H1 (cell line): ENCODE measurements around the gene LRIG2. TPM values are rescaled to one million over a fixed set of nuclear protein-coding genes. Genes with fewer than 3 reads are reported as not detected.

Experiments used
- CTCF ChIA-PET: fragments of 300-600 bp; sonication (Branson Sonifier 250); formaldehyde crosslinking; loops from one replicate; lab custom pipeline; 2021; ENCODE audit not compliant: partially characterized antibody; lab: Charles Lee
- POLR2A ChIA-PET: fragments of 300-600 bp; sonication (Branson Sonifier 250); formaldehyde crosslinking; loops from one replicate; lab custom pipeline; 2021; ENCODE audit warnings: inconsistent platforms; ENCODE audit not compliant: partially characterized antibody; lab: Charles Lee
- DNase-seq, 2 experiments: peaks; one replicate each; pipeline versions ENCODE4 v3.0.0 to v3.0.0-alpha.2; 2010 to 2022; ENCODE audit warnings: low spot score in 2 of 2, low read depth in 1 of 2, mixed read lengths in 1 of 2
- FAIRE-seq: peaks from 2 replicates; lab custom pipeline; 2011; peaks lifted over from hg19 to GRCh38; lab: Jason Lieb, UNC
- H2AFZ ChIP-seq: 2 replicates; pipeline ENCODE4 v1.8.1; 2012; ENCODE audit warnings: low read length, inconsistent platforms
- H2AK5ac ChIP-seq: 2 replicates; pipeline ENCODE4 v1.6.1; 2013; ENCODE audit warnings: low read depth, low read length
- H2BK120ac ChIP-seq: replicated peaks from 2 replicates; pipeline ENCODE3; 2013; ENCODE audit warnings: low read depth, low read length, inconsistent platforms
- H2BK12ac ChIP-seq: 2 replicates; pipeline ENCODE4 v1.6.1; 2013; ENCODE audit warnings: low read depth, low read length
- H2BK15ac ChIP-seq: 2 replicates; pipeline ENCODE4 v1.6.1; 2013; ENCODE audit warnings: low read length
- H2BK20ac ChIP-seq: 2 replicates; pipeline ENCODE4 v1.6.1; 2013; ENCODE audit warnings: low read length
- H2BK5ac ChIP-seq: 2 replicates; pipeline ENCODE4 v1.6.1; 2013; ENCODE audit warnings: low read depth, low read length
- H3K14ac ChIP-seq: 2 replicates; pipeline ENCODE4 v1.6.1; 2013; ENCODE audit warnings: inconsistent platforms; ENCODE audit not compliant: insufficient read length
- H3K18ac ChIP-seq: 2 replicates; pipeline ENCODE4 v1.6.1; 2013; ENCODE audit warnings: low read length; ENCODE audit errors: extremely low read depth
- H3K23ac ChIP-seq: 2 replicates; pipeline ENCODE4 v1.6.1; 2013; ENCODE audit warnings: inconsistent platforms; ENCODE audit not compliant: insufficient read length
- H3K23me2 ChIP-seq: 2 replicates; pipeline ENCODE4 v1.6.1; 2013; ENCODE audit warnings: low read depth, low read length
- H3K27ac ChIP-seq: 2 replicates; pipeline ENCODE4 v1.6.1; 2011; ENCODE audit warnings: low read depth, low read length, inconsistent platforms
- H3K27me3 ChIP-seq, 4 experiments: replicated peaks in 1 of 4; 1 replicate in 1 of 4; 2 replicates in 3 of 4; pipeline versions ENCODE4 v1.6.1 to v1.8.1; 2011 to 2013; ENCODE audit warnings: low read length in 3 of 4, mild to moderate bottlenecking in 3 of 4, inconsistent platforms in 2 of 4, mixed read lengths in 2 of 4, moderate library complexity in 1 of 4; ENCODE audit not compliant: control insufficient read depth in 3 of 4, insufficient read depth in 3 of 4; ENCODE audit errors: extremely low read depth in 1 of 4
- H3K36me3 ChIP-seq, 4 experiments: 2 replicates each; pipeline versions ENCODE4 v1.6.1 to v1.8.1; 2011 to 2013; ENCODE audit warnings: mild to moderate bottlenecking in 4 of 4, low read length in 3 of 4, moderate library complexity in 2 of 4, control low read depth in 1 of 4, inconsistent platforms in 1 of 4; ENCODE audit not compliant: insufficient read depth in 4 of 4, control insufficient read depth in 2 of 4
- H3K4ac ChIP-seq: replicated peaks from 2 replicates; pipeline ENCODE3; 2013; ENCODE audit warnings: low read length, low read depth, mixed read lengths, inconsistent platforms; ENCODE audit not compliant: insufficient read length
- H3K4me1 ChIP-seq, 4 experiments: replicated peaks in 1 of 4; 1 replicate in 1 of 4; 2 replicates in 3 of 4; pipeline versions ENCODE4 v1.6.1 to v1.8.1; 2011 to 2013; ENCODE audit warnings: low read length in 3 of 4, inconsistent platforms in 2 of 4, mixed read lengths in 1 of 4; ENCODE audit not compliant: insufficient read depth in 4 of 4, control insufficient read depth in 3 of 4
- H3K4me2 ChIP-seq, 2 experiments: 2 replicates each; pipeline versions ENCODE4 v1.6.1 to v1.8.1; 2011 to 2013; ENCODE audit warnings: low read depth in 2 of 2, low read length in 2 of 2, control low read depth in 1 of 2, inconsistent platforms in 1 of 2, mild to moderate bottlenecking in 1 of 2; ENCODE audit not compliant: insufficient read depth in 1 of 2
- H3K4me3 ChIP-seq, 4 experiments: fragments of 200-600, 300-600 bp in 1 of 4; sonication (generic), shearing (Covaris generic), sonication (Bioruptor Twin) in 1 of 4; 2 replicates each; pipeline versions ENCODE4 v1.5.1 to v1.8.1; 2011 to 2016; ENCODE audit warnings: low read length in 4 of 4, low read depth in 3 of 4, control low read depth in 2 of 4, inconsistent platforms in 2 of 4, mild to moderate bottlenecking in 2 of 4, mixed read lengths in 1 of 4, moderate library complexity in 1 of 4; ENCODE audit not compliant: insufficient read depth in 2 of 4; ENCODE audit errors: extremely low read depth in 1 of 4
- H3K56ac ChIP-seq: replicated peaks from 2 replicates; pipeline ENCODE3; 2013; ENCODE audit warnings: low read depth, mild to moderate bottlenecking, mixed read lengths, low read length, inconsistent platforms; ENCODE audit not compliant: insufficient read length
- H3K79me1 ChIP-seq: 2 replicates; pipeline ENCODE4 v1.6.1; 2013; ENCODE audit warnings: low read depth, low read length, control low read depth
- H3K79me2 ChIP-seq, 2 experiments: 2 replicates each; pipeline versions ENCODE4 v1.6.1 to v1.8.1; 2012 to 2013; ENCODE audit warnings: low read length in 2 of 2, mild to moderate bottlenecking in 2 of 2, inconsistent platforms in 1 of 2; ENCODE audit not compliant: insufficient read depth in 2 of 2, control insufficient read depth in 1 of 2
- H3K9ac ChIP-seq, 4 experiments: replicated peaks in 1 of 4; 1 replicate in 1 of 4; 2 replicates in 3 of 4; pipeline versions ENCODE4 v1.6.1 to v1.8.1; 2011 to 2013; ENCODE audit warnings: low read depth in 3 of 4, low read length in 3 of 4, control low read depth in 2 of 4, mild to moderate bottlenecking in 2 of 4, moderate library complexity in 2 of 4, inconsistent platforms in 1 of 4; ENCODE audit errors: extremely low read depth in 1 of 4
- H3K9me3 ChIP-seq, 2 experiments: 2 replicates each; pipeline versions ENCODE4 v1.6.1 to v1.8.1; 2012 to 2013; ENCODE audit warnings: mild to moderate bottlenecking in 2 of 2, moderate library complexity in 2 of 2, control low read depth in 1 of 2, inconsistent platforms in 1 of 2, low read depth in 1 of 2, low read length in 1 of 2, mixed read lengths in 1 of 2; ENCODE audit not compliant: insufficient read depth in 2 of 2
- H4K20me1 ChIP-seq, 2 experiments: replicated peaks in 1 of 2; 2 replicates each; pipeline versions ENCODE3 to v1.8.1; 2011 to 2013; ENCODE audit warnings: inconsistent platforms in 2 of 2, low read length in 2 of 2, mild to moderate bottlenecking in 1 of 2; ENCODE audit not compliant: insufficient read depth in 2 of 2, control insufficient read depth in 1 of 2
- H4K5ac ChIP-seq: 2 replicates; pipeline ENCODE4 v1.6.1; 2013; ENCODE audit warnings: low read length, low read depth, mixed read lengths, inconsistent platforms; ENCODE audit not compliant: insufficient read length
- H4K8ac ChIP-seq: 2 replicates; pipeline ENCODE4 v1.8.0; 2013; ENCODE audit warnings: mild to moderate bottlenecking, moderate library complexity, low read length, inconsistent platforms; ENCODE audit not compliant: insufficient read depth; ENCODE audit errors: extremely low read depth
- H4K91ac ChIP-seq: replicated peaks from 2 replicates; pipeline ENCODE3; 2013; ENCODE audit warnings: low read length, mixed read lengths, inconsistent platforms; ENCODE audit not compliant: insufficient read length
- GABPA ChIP-seq: IDR thresholded peaks from 2 replicates; pipeline ENCODE4 v1.6.1; 2011; ENCODE audit warnings: mild to moderate bottlenecking, low read length, moderate library complexity, borderline replicate concordance; ENCODE audit not compliant: insufficient read depth
- KDM1A ChIP-seq: fragments of 200-600, 300-600 bp; sonication (generic); IDR thresholded peaks from 2 replicates; pipeline ENCODE4 v1.7.1; 2016; ENCODE audit warnings: mild to moderate bottlenecking, low read length, borderline replicate concordance
- KDM4A ChIP-seq: IDR thresholded peaks from one replicate; pipeline ENCODE4 v1.7.1; 2012; ENCODE audit warnings: low read depth, mild to moderate bottlenecking, moderate library complexity, low read length, inconsistent platforms; ENCODE audit not compliant: severe bottlenecking
- PHF8 ChIP-seq: fragments of 200-600 bp; sonication (generic); conservative IDR thresholded peaks from 2 replicates; pipeline ENCODE4 v1.7.1; 2012; ENCODE audit warnings: low read depth, mild to moderate bottlenecking, inconsistent platforms, low read length, moderate library complexity
- SIN3A ChIP-seq, 2 experiments: IDR thresholded peaks in 1 of 2; conservative IDR thresholded peaks in 1 of 2; 2 replicates each; pipeline ENCODE4 v1.6.1; 2011 to 2012; ENCODE audit warnings: low read length in 2 of 2, improper control_type of control experiment in 1 of 2, low read depth in 1 of 2, mild to moderate bottlenecking in 1 of 2
- SIX5 ChIP-seq: IDR thresholded peaks from 2 replicates; pipeline ENCODE4 v1.6.1; 2011; ENCODE audit warnings: mild to moderate bottlenecking, low read depth, low read length
- TCF12 ChIP-seq: IDR thresholded peaks from 2 replicates; pipeline ENCODE4 v1.6.1; 2011; ENCODE audit warnings: low read depth, mild to moderate bottlenecking, low read length
- WGBS, 2 experiments: shearing (Covaris generic) in 1 of 2; methylation state at CpG; one replicate each; pipeline versions ENCODE4 v1.1.6 to v1.1.7; 2013 to 2015; ENCODE audit warnings: low lambda C conversion rate in 2 of 2, mixed read lengths in 2 of 2, inconsistent platforms in 1 of 2, low coverage in 1 of 2, missing lambda C conversion rate in 1 of 2; ENCODE audit not compliant: insufficient replicate concordance in 2 of 2, insufficient coverage in 1 of 2, insufficient read length in 1 of 2; ENCODE audit errors: extremely low coverage in 1 of 2, missing lambda C conversion rate in 1 of 2; 5-methylcytosine and 5-hydroxymethylcytosine counted together
- polyA plus RNA-seq, 7 experiments: library from polyadenylated mRNA; depleted of rRNA in 3 of 7; stranded (reverse) in 5 of 7; unstranded in 2 of 7; fragments of >200 nt in 5 of 7; fragments of 200-250 nt in 2 of 7; gene quantifications; 1 replicate in 5 of 7; 2 replicates in 1 of 7; 4 replicates in 1 of 7; pipeline versions ENCODE4 v1.2.1 to v1.2.3, GENCODE V29; 2011 to 2013; ENCODE audit warnings: missing spikeins in 2 of 7, mixed read lengths in 2 of 7
- total RNA-seq: library from RNA; stranded (reverse); fragmentation: NEBNext Ultra II Directional; extraction: Animal tissue kit (Norgen Biotek cat#: 25700); gene quantifications from 2 replicates; pipeline ENCODE4 v1.2.1, GENCODE V29; 2021
- TF ChIP-seq, protein P1 (sequence below): IDR thresholded peaks from 2 replicates; pipeline ENCODE4 v1.6.1; 2012; ENCODE audit warnings: low read length, inconsistent platforms

The LRIG2 gene
- total and polyA plus RNA-seq, 2 of the 8 experiments (the other 6 are each of a cell fraction or from before 2014, with no cell fraction given) = 16.2 to 20.9 TPM

DNA sequence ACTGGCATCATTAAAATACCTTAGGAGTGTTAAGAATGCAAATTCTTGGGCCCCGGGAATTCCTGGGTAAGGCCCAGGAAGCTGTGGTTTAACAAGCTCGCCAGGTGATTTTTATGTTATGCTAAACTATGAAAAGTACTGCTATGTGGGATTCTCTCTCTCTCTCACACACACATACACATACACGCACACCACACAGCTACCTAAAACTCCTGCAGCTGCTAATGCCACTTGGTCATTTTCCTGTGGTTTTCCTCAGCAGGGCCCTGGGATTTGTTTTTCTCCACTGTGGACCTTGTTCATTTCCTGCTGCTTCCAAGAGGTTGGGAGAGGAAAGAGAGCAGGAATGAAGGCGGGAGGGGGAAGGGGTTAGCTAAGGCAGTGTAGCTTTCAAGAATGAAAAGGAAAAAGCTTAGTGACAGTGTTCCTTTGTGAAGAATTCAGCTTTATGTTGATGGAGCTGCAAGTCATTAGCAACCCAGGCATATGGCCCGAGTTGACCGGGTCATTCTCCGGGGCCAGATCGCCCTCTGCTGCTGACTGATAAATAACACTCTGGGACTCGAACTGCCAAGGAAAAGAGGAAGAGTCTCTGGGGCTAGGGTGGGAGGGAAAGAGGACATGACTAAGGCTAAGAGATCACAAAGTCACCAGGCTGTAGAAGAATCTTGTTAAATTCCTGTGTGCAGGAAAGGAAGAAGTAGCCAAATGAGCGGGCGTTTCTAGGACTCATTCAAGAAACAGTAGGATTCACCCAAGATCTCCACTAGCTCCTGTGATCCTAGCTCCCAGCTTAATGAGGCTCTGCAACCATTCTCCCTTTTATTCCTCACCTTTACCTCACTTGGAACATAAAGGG lies 30.5 kb upstream of the LRIG2 start:
- H3K36me3 ChIP-seq = no peaks in the 10 kb centered on the region
- H3K4me3 ChIP-seq = peak overlapping the region in 3 of 4 experiments; percentile 14 to 37 (median 21); a peak in 5 of 8 replicates
- H3K4me2 ChIP-seq = peak overlapping the region; percentile 47 to 63
- peak overlapping the region; percentile 88 for H3K4ac ChIP-seq
- H3K27me3 ChIP-seq = no peaks in the 10 kb centered on the region
- H3K23me2 ChIP-seq = no peaks in the 10 kb centered on the region
- peak overlapping the region; percentile 86 for H4K91ac ChIP-seq
- H2BK15ac ChIP-seq = no peak overlapping the region
- H3K9me3 ChIP-seq = no peaks in the 10 kb centered on the region
- H3K27ac ChIP-seq = peak overlapping the region; percentile 92
- H2BK20ac ChIP-seq = peak overlapping the region; percentile 56; the same call in 1 of the 2 replicates
- H3K23ac ChIP-seq = no peak overlapping the region
- H4K5ac ChIP-seq = peak overlapping the region; percentile 77
- DNase-seq = peak; percentile 85 to 96
- H3K79me1 ChIP-seq = no peaks in the 10 kb centered on the region
- FAIRE-seq = peak; percentile 97
- CTCF ChIA-PET = interaction anchor here (0.6 to 5.4 kb wide), 53 partner anchors 9 to 334 kb away, joined by 3 to 50 read pairs (median 4); partner anchors contain the start of genes LRIG2, PPM1J and SLC16A1
- H3K9ac ChIP-seq = peak overlapping the region in 2 of 4 experiments; percentile 54 to 56; a peak in 5 of 7 replicates
- no peak overlapping the region for H3K14ac ChIP-seq
- H3K56ac ChIP-seq = peak overlapping the region; percentile 56
- POLR2A ChIA-PET = interaction anchor here (0.6 to 4.4 kb wide), 34 partner anchors 11 to 821 kb away, joined by 3 to 106 read pairs (median 6); partner anchors contain the start of genes LRIG2, MAGI3 and SLC16A1
- peak overlapping the region; percentile 91; the same call in 1 of the 2 replicates for H2BK12ac ChIP-seq
- peak overlapping the region; percentile 89; the same call in 1 of the 2 replicates for H2AK5ac ChIP-seq
- H4K8ac ChIP-seq = 0 out of 2 replicates have a peak overlapping the region, but pooled peaks have one; percentile 51
- H3K79me2 ChIP-seq = no peaks in the 10 kb centered on the region
- peak overlapping the region; percentile 74 for H2BK120ac ChIP-seq
- peaks cover 15 to 35% (median 28%) of the 10 kb centered on the region in 4 experiments for H3K4me1 ChIP-seq
- H2BK5ac ChIP-seq = peak overlapping the region; percentile 99
- peak overlapping the region; percentile 99 for H3K18ac ChIP-seq
- no peak overlapping the region for H2AFZ ChIP-seq
- WGBS, 2 experiments = 2% methylated on average over 11 of the region's 11 CpGs; no CpG with 5 or more reads in 1 of the 2 experiments
- H4K20me1 ChIP-seq = no peaks in the 10 kb centered on the region
- TF ChIP-seq SIN3A (conservative IDR thresholded peaks at IDR 0.05 in 1 of 2, IDR thresholded peaks at IDR 0.05 in 1 of 2; ENCODE audit: low read depth in 1 of 2, low read length in 2 of 2) (peak in 1 of 2 experiments; percentile 63; a peak in 2 of 4 replicates), TCF12 (peak; percentile 74; the same call in 1 of the 2 replicates), GABPA (no peak), PHF8 (no peak), SIX5 (no peak), KDM1A (no peak), KDM4A (no peak)
- TF ChIP-seq, protein P1, sequence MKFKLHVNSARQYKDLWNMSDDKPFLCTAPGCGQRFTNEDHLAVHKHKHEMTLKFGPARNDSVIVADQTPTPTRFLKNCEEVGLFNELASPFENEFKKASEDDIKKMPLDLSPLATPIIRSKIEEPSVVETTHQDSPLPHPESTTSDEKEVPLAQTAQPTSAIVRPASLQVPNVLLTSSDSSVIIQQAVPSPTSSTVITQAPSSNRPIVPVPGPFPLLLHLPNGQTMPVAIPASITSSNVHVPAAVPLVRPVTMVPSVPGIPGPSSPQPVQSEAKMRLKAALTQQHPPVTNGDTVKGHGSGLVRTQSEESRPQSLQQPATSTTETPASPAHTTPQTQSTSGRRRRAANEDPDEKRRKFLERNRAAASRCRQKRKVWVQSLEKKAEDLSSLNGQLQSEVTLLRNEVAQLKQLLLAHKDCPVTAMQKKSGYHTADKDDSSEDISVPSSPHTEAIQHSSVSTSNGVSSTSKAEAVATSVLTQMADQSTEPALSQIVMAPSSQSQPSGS = no peak; the same call in 1 of the 2 replicates
